Osteocyte (in vitro differentiated cells): ENCODE results near the gene DMKN. TPM values are rescaled to one million over a fixed set of nuclear protein-coding genes. Genes with fewer than 3 reads are reported as not detected.

ENCODE experiments used
- DNase-seq: peaks from one replicate; pipeline ENCODE4 v3.0.0; 2021; ENCODE audit warnings: mixed read lengths; ENCODE audit not compliant: unreplicated experiment; ENCODE audit errors: extremely low spot score
- H3K27ac Mint-ChIP-seq: one replicate; pipeline ENCODE4 v1.8.0; 2021; ENCODE audit warnings: mild to moderate bottlenecking, mixed read lengths; ENCODE audit not compliant: unreplicated experiment
- H3K27me3 Mint-ChIP-seq: one replicate; pipeline ENCODE4 v1.8.0; 2021; ENCODE audit warnings: mixed read lengths; ENCODE audit not compliant: unreplicated experiment
- H3K36me3 Mint-ChIP-seq: one replicate; pipeline ENCODE4 v1.8.0; 2021; ENCODE audit warnings: mixed read lengths; ENCODE audit not compliant: unreplicated experiment
- H3K4me1 Mint-ChIP-seq: one replicate; pipeline ENCODE4 v1.8.0; 2021; ENCODE audit warnings: mixed read lengths; ENCODE audit not compliant: unreplicated experiment
- H3K4me3 Mint-ChIP-seq: one replicate; pipeline ENCODE4 v1.8.0; 2021; ENCODE audit warnings: mild to moderate bottlenecking, moderate library complexity, mixed read lengths; ENCODE audit not compliant: unreplicated experiment
- H3K9me3 Mint-ChIP-seq: one replicate; pipeline ENCODE4 v1.8.0; 2021; ENCODE audit warnings: mixed read lengths; ENCODE audit not compliant: unreplicated experiment
- CTCF ChIP-seq: fragments of 200-600 bp; sonication (generic); IDR thresholded peaks from 2 replicates; pipeline ENCODE4 v1.5.0; 2021; ENCODE audit warnings: antibody characterized with exemption, mild to moderate bottlenecking, moderate library complexity
- total RNA-seq: library from RNA; stranded (reverse); gene quantifications from 2 replicates; pipeline ENCODE4 v1.2.1, GENCODE V29; 2021

The DMKN gene
- total RNA-seq, 1 donor from 2014 or later: not detected

- H3K9me3 Mint-ChIP-seq: no peaks in the 10 kb centered on the region
- no peak for TF ChIP-seq CTCF
- H3K27me3 Mint-ChIP-seq: peaks cover 38% of the 10 kb centered on the region
- H3K36me3 Mint-ChIP-seq: no peaks in the 10 kb centered on the region
- no peak overlapping the region for H3K4me3 Mint-ChIP-seq
- H3K27ac Mint-ChIP-seq: no peak overlapping the region
- DNase-seq: no peak
- no peaks in the 10 kb centered on the region for H3K4me1 Mint-ChIP-seq
These were observed 10.7 kb downstream of the DMKN start for GRCh38 chr19:35502751-35503150.

GRCh38 chr19:35501684-35502083, 11.8 kb downstream of the DMKN start:
- TF ChIP-seq CTCF: no peak
- Mint-ChIP-seq H3K36me3 (no peaks in the 10 kb centered on the region), H3K27ac (no peak overlapping the region), H3K4me3 (no peak overlapping the region), H3K9me3 (no peaks in the 10 kb centered on the region), H3K4me1 (no peaks in the 10 kb centered on the region), H3K27me3 (peaks cover 31% of the 10 kb centered on the region)
- DNase-seq: no peak

- no peaks in the 10 kb centered on the region for H3K36me3 Mint-ChIP-seq
These were observed 12.8 kb downstream of the DMKN start for GRCh38 chr19:35500611-35501010.

GRCh38 chr19:35498984-35499527, 14.4 kb downstream of the DMKN start:
- peaks cover 10% of the 10 kb centered on the region for H3K27me3 Mint-ChIP-seq
- no peaks in the 10 kb centered on the region for H3K9me3 Mint-ChIP-seq
- H3K4me1 Mint-ChIP-seq: no peaks in the 10 kb centered on the region
- no peak overlapping the region for H3K4me3 Mint-ChIP-seq
- no peaks in the 10 kb centered on the region for H3K36me3 Mint-ChIP-seq
- H3K27ac Mint-ChIP-seq: no peak overlapping the region
- no peak for TF ChIP-seq CTCF
- no peak for DNase-seq

More at GRCh38 chr19:35500611-35501010, 12.8 kb downstream of the DMKN start:
- no peaks in the 10 kb centered on the region for H3K4me1 Mint-ChIP-seq
- H3K27ac Mint-ChIP-seq: no peak overlapping the region
- no peak overlapping the region for H3K4me3 Mint-ChIP-seq
- no peaks in the 10 kb centered on the region for H3K9me3 Mint-ChIP-seq
- peaks cover 22% of the 10 kb centered on the region for H3K27me3 Mint-ChIP-seq
- no peak for DNase-seq
- no peak for TF ChIP-seq CTCF

GRCh38 chr19:35498220-35498619, 15.2 kb downstream of the DMKN start:
- DNase-seq: no peak
- H3K27me3 Mint-ChIP-seq: peaks cover 11% of the 10 kb centered on the region
- no peaks in the 10 kb centered on the region for H3K4me1 Mint-ChIP-seq
- no peak for TF ChIP-seq CTCF
- H3K36me3 Mint-ChIP-seq: no peaks in the 10 kb centered on the region
- H3K9me3 Mint-ChIP-seq: no peaks in the 10 kb centered on the region
- H3K4me3 Mint-ChIP-seq: no peak overlapping the region
- no peak overlapping the region for H3K27ac Mint-ChIP-seq
